Upper lobe of right lung (tissue), 1 donor: ENCODE results near the gene TACR1. TPM values are rescaled to one million over a fixed set of nuclear protein-coding genes. Genes with fewer than 3 reads are reported as not detected.

Source experiments
- ATAC-seq: fragments of 200-7000 bp; cut with Tn5 transposase; one replicate; pipeline ENCODE4 v1.9.1; 2020; ENCODE audit warnings: mild to moderate bottlenecking, moderate library complexity
- DNase-seq: peaks from one replicate; pipeline ENCODE4 v3.0.0-alpha.2; 2020
- H3K27ac ChIP-seq: fragments of 200-600 bp; one replicate; pipeline ENCODE4 v1.8.0; 2022
- H3K27me3 ChIP-seq: fragments of 200-600 bp; one replicate; pipeline ENCODE4 v1.8.0; 2022; ENCODE audit warnings: mild to moderate bottlenecking
- H3K36me3 ChIP-seq: fragments of 200-600 bp; one replicate; pipeline ENCODE4 v1.8.0; 2022
- H3K4me1 ChIP-seq: fragments of 200-600 bp; one replicate; pipeline ENCODE4 v1.8.0; 2022
- H3K4me3 ChIP-seq: fragments of 200-600 bp; one replicate; pipeline ENCODE4 v1.8.0; 2022; ENCODE audit warnings: mild to moderate bottlenecking
- H3K9me3 ChIP-seq: fragments of 200-600 bp; one replicate; pipeline ENCODE4 v1.8.0; 2022
- CTCF ChIP-seq: fragments of 200-600 bp; IDR thresholded peaks from one replicate; pipeline ENCODE4 v1.8.0; 2022; ENCODE audit warnings: antibody characterized with exemption
- intact Hi-C: fragments of 100-400 bp; cut with DNase I; formaldehyde crosslinking; loops from one replicate; pipeline ENCODE4 v1.11.0; 2022
- total RNA-seq: library from RNA; stranded (reverse); fragmentation: NEBNext Ultra II Directional; extraction: Animal tissue kit (Norgen Biotek cat#: 25700); gene quantifications from one replicate; pipeline ENCODE4 v1.2.1, GENCODE V29; 2021
- donor health status: DM: no; HTN: yes; CAD: no; lungs with severe emphysema.

Gene TACR1
- total RNA-seq, 1 donor from 2014 or later = 1.4 TPM

GRCh38 chr2:75022516-75022915, 176.8 kb downstream of the TACR1 start:
- no peaks in the 10 kb centered on the region for H3K4me1 ChIP-seq
- no peaks in the 10 kb centered on the region for H3K36me3 ChIP-seq
- no peak for TF ChIP-seq CTCF
- no peak for ATAC-seq
- no peaks in the 10 kb centered on the region for H3K27me3 ChIP-seq
- DNase-seq = no peak
- no peaks in the 10 kb centered on the region for H3K9me3 ChIP-seq
- intact Hi-C loops = no loop called here
- no peak overlapping the region for H3K27ac ChIP-seq
- no peak overlapping the region for H3K4me3 ChIP-seq

GRCh38 chr2:75021672-75022071, 177.6 kb downstream of the TACR1 start:
- Histone ChIP-seq H3K27me3 (no peaks in the 10 kb centered on the region), H3K4me1 (no peaks in the 10 kb centered on the region), H3K27ac (no peak overlapping the region), H3K9me3 (no peaks in the 10 kb centered on the region), H3K36me3 (no peaks in the 10 kb centered on the region), H3K4me3 (no peak overlapping the region)
- ATAC-seq = no peak
- intact Hi-C loops = no loop called here
- TF ChIP-seq CTCF = no peak
- no peak for DNase-seq

- Histone ChIP-seq H3K27ac (no peak overlapping the region), H3K27me3 (no peaks in the 10 kb centered on the region), H3K4me3 (no peak overlapping the region), H3K9me3 (no peaks in the 10 kb centered on the region), H3K4me1 (no peaks in the 10 kb centered on the region), H3K36me3 (no peaks in the 10 kb centered on the region)
- no peak for ATAC-seq
- TF ChIP-seq CTCF = no peak
- no peak for DNase-seq
- intact Hi-C loops = no loop called here
These were observed 178.8 kb downstream of the TACR1 start for GRCh38 chr2:75020476-75020875.

GRCh38 chr2:75019790-75020189, 179.5 kb downstream of the TACR1 start:
- intact Hi-C loops = no loop called here
- Histone ChIP-seq H3K27me3 (no peaks in the 10 kb centered on the region), H3K9me3 (no peaks in the 10 kb centered on the region), H3K27ac (no peak overlapping the region), H3K4me3 (no peak overlapping the region), H3K36me3 (no peaks in the 10 kb centered on the region), H3K4me1 (no peaks in the 10 kb centered on the region)
- ATAC-seq (no peak), DNase-seq (no peak)
- no peak for TF ChIP-seq CTCF

GRCh38 chr2:75018162-75018561, 181.2 kb downstream of the TACR1 start:
- Histone ChIP-seq H3K36me3 (no peaks in the 10 kb centered on the region), H3K27ac (no peak overlapping the region), H3K4me3 (no peak overlapping the region), H3K9me3 (no peaks in the 10 kb centered on the region), H3K27me3 (no peaks in the 10 kb centered on the region), H3K4me1 (no peaks in the 10 kb centered on the region)
- no peak for TF ChIP-seq CTCF
- ATAC-seq (peak; percentile 71), DNase-seq (no peak)
- intact Hi-C loops = no loop called here

- Histone ChIP-seq H3K36me3 (no peaks in the 10 kb centered on the region), H3K4me1 (no peaks in the 10 kb centered on the region), H3K4me3 (no peak overlapping the region), H3K27ac (no peak overlapping the region), H3K9me3 (no peaks in the 10 kb centered on the region), H3K27me3 (no peaks in the 10 kb centered on the region)
- no peak for TF ChIP-seq CTCF
- ATAC-seq = no peak
- intact Hi-C loops = no loop called here
- DNase-seq = no peak
These were observed 187.2 kb downstream of the TACR1 start for GRCh38 chr2:75012080-75012479.
